ENCODE data around the gene FBXL19. TPM values are rescaled to one million over a fixed set of nuclear protein-coding genes. Genes with fewer than 3 reads are reported as not detected.

The FBXL19 gene
- total and polyA plus RNA-seq, 2 of the 8 experiments (the other 6 are each of a cell fraction or from before 2014, with no cell fraction given) = 47.2 to 72.2 TPM

GRCh38 chr16:30965436-30965835 lies 42.1 kb downstream of the FBXL19 start:
- H3K9me3 ChIP-seq (ENCODE audit: insufficient read depth in 2 of 2, low read depth in 1 of 2, low read length in 1 of 2) = no peaks in the 10 kb centered on the region; a peak in 1 of 4 replicates
- 97% methylated on average over 6 of the region's 15 CpGs; no CpG with 5 or more reads in 1 of the 2 experiments for WGBS, 2 experiments (ENCODE audit: extremely low coverage in 1 of 2, insufficient coverage in 1 of 2, insufficient read length in 1 of 2, insufficient replicate concordance in 2 of 2, low coverage in 1 of 2, low lambda C conversion rate in 2 of 2, missing lambda C conversion rate in 1 of 2)
- no peak overlapping the region for H2BK5ac ChIP-seq (ENCODE audit: low read depth, low read length)
- no peak overlapping the region for H3K4ac ChIP-seq (replicated peaks; ENCODE audit: insufficient read length, low read depth, low read length)
- no peak for DNase-seq (ENCODE audit: low read depth in 1 of 2, low spot score in 2 of 2)
- no peak overlapping the region for H4K8ac ChIP-seq (ENCODE audit: extremely low read depth, insufficient read depth, low read length)
- H2BK20ac ChIP-seq (ENCODE audit: low read length) = no peak overlapping the region
- no peaks in the 10 kb centered on the region for H3K79me2 ChIP-seq (ENCODE audit: control insufficient read depth in 1 of 2, insufficient read depth in 2 of 2, low read length in 2 of 2)
- H3K27me3 ChIP-seq (replicated peaks in 1 of 4; ENCODE audit: control insufficient read depth in 3 of 4, extremely low read depth in 1 of 4, insufficient read depth in 3 of 4, low read length in 3 of 4) = no peaks in the 10 kb centered on the region
- no peak overlapping the region for H3K14ac ChIP-seq (ENCODE audit: insufficient read length)
- H4K5ac ChIP-seq (ENCODE audit: insufficient read length, low read depth, low read length) = no peak overlapping the region
- no peak overlapping the region for H2BK120ac ChIP-seq (replicated peaks; ENCODE audit: low read depth, low read length)
- no peak overlapping the region for H2AK5ac ChIP-seq (ENCODE audit: low read depth, low read length)
- H4K20me1 ChIP-seq (replicated peaks in 1 of 2; ENCODE audit: control insufficient read depth in 1 of 2, insufficient read depth in 2 of 2, low read length in 2 of 2) = peaks cover 2 to 17% of the 10 kb centered on the region in 2 experiments
- H3K23ac ChIP-seq (ENCODE audit: insufficient read length) = no peak overlapping the region
- no peak overlapping the region for H4K91ac ChIP-seq (replicated peaks; ENCODE audit: insufficient read length, low read length)
- H3K27ac ChIP-seq (ENCODE audit: low read depth, low read length) = no peak overlapping the region
- H3K4me2 ChIP-seq (ENCODE audit: insufficient read depth in 1 of 2, low read depth in 2 of 2, low read length in 2 of 2) = no peak overlapping the region
- H3K18ac ChIP-seq (ENCODE audit: extremely low read depth, low read length) = no peak overlapping the region
- H3K56ac ChIP-seq (replicated peaks; ENCODE audit: insufficient read length, low read depth, low read length) = no peak overlapping the region
- H3K4me3 ChIP-seq (ENCODE audit: extremely low read depth in 1 of 4, insufficient read depth in 2 of 4, low read depth in 3 of 4, low read length in 4 of 4) = no peak overlapping the region
- ChIA-PET CTCF (ENCODE audit: partially characterized antibody) (interaction anchor here (0.6 to 3.8 kb wide), 3 partner anchors 11 to 30 kb away, joined by 4 to 26 read pairs (median 6); no protein-coding TSS in a partner anchor), POLR2A (ENCODE audit: partially characterized antibody) (interaction anchor here (0.6 to 6.4 kb wide), 5 partner anchors 10 to 156 kb away, joined by 3 to 45 read pairs (median 6); partner anchors contain the start of gene HSD3B7)
- H3K79me1 ChIP-seq (ENCODE audit: low read depth, low read length) = peaks cover 4% of the 10 kb centered on the region; the same call in 1 of the 2 replicates
- H2BK15ac ChIP-seq (ENCODE audit: low read length) = no peak overlapping the region
- FAIRE-seq = no peak
- TF ChIP-seq POLR2AphosphoS5 (IDR thresholded peaks at IDR 0.05; ENCODE audit: low read depth, low read length) (no peak), RXRA (IDR thresholded peaks at IDR 0.05; ENCODE audit: insufficient read depth, low read depth, low read length) (no peak), EP300 (IDR thresholded peaks at IDR 0.05; ENCODE audit: borderline replicate concordance in 1 of 2, low read depth in 2 of 2, low read length in 2 of 2) (no peak), SP2 (IDR thresholded peaks at IDR 0.05; ENCODE audit: low read length) (no peak), POU5F1 (IDR thresholded peaks at IDR 0.05; ENCODE audit: low read depth, low read length) (no peak)
- H3K36me3 ChIP-seq (ENCODE audit: control insufficient read depth in 2 of 4, insufficient read depth in 4 of 4, low read length in 3 of 4) = peaks cover 51 to 87% (median 62%) of the 10 kb centered on the region in 4 experiments
- no peaks in the 10 kb centered on the region for H3K4me1 ChIP-seq (replicated peaks in 1 of 4; ENCODE audit: control insufficient read depth in 3 of 4, insufficient read depth in 4 of 4, low read length in 3 of 4)
- H2AFZ ChIP-seq (ENCODE audit: low read length) = no peak overlapping the region
- no peaks in the 10 kb centered on the region for H3K23me2 ChIP-seq (ENCODE audit: low read depth, low read length)
- H2BK12ac ChIP-seq (ENCODE audit: low read depth, low read length) = no peak overlapping the region
- no peak overlapping the region for H3K9ac ChIP-seq (replicated peaks in 1 of 4; ENCODE audit: extremely low read depth in 1 of 4, low read depth in 3 of 4, low read length in 3 of 4)
